SJCRH30 (cell line): Measurements from ENCODE around the gene ACTA2. TPM values are rescaled to one million over a fixed set of nuclear protein-coding genes. Genes with fewer than 3 reads are reported as not detected.

Source experiments
- DNase-seq, 2 experiments: peaks; one replicate each; pipeline ENCODE4 v3.0.0-alpha.2; 2015 to 2020
- H3K27ac ChIP-seq: fragments of 250-450 bp; sonication (Bioruptor Pico); 2 replicates; pipeline ENCODE4 v1.5.1; 2020; ENCODE audit warnings: mild to moderate bottlenecking, moderate library complexity
- H3K27me3 ChIP-seq: fragments of 250-450 bp; sonication (Bioruptor Pico); 2 replicates; pipeline ENCODE4 v1.5.1; 2020; ENCODE audit warnings: mild to moderate bottlenecking, moderate library complexity
- H3K36me3 ChIP-seq: fragments of 250-450 bp; sonication (Bioruptor Pico); 2 replicates; pipeline ENCODE4 v1.5.1; 2020; ENCODE audit warnings: mild to moderate bottlenecking, moderate library complexity
- H3K4me1 ChIP-seq: fragments of 250-450 bp; sonication (Bioruptor Pico); 2 replicates; pipeline ENCODE4 v1.5.1; 2020; ENCODE audit warnings: mild to moderate bottlenecking, moderate library complexity
- H3K4me3 ChIP-seq: fragments of 250-450 bp; sonication (Bioruptor Pico); 2 replicates; pipeline ENCODE4 v1.5.1; 2020; ENCODE audit warnings: mild to moderate bottlenecking, moderate library complexity
- H3K9me3 ChIP-seq: fragments of 250-450 bp; sonication (Bioruptor Pico); replicated peaks from 2 replicates; pipeline ENCODE4 v1.5.1; 2020; ENCODE audit warnings: mild to moderate bottlenecking, moderate library complexity
- total RNA-seq: library from RNA; depleted of rRNA; stranded (reverse); fragments of >200 nt; shearing (Covaris generic); gene quantifications from 2 replicates; pipeline ENCODE4 v1.2.3, GENCODE V29; 2014

The ACTA2 gene
- total RNA-seq, 1 experiment from 2014 or later: 0.95 TPM

GRCh38 chr10:88908194-88908593, 44.4 kb downstream of the ACTA2 start:
- Histone ChIP-seq H3K27me3 (no peaks in the 10 kb centered on the region), H3K4me3 (no peak overlapping the region), H3K27ac (no peak overlapping the region), H3K4me1 (no peaks in the 10 kb centered on the region), H3K36me3 (no peaks in the 10 kb centered on the region), H3K9me3 (no peaks in the 10 kb centered on the region)
- DNase-seq: no peak

DNA sequence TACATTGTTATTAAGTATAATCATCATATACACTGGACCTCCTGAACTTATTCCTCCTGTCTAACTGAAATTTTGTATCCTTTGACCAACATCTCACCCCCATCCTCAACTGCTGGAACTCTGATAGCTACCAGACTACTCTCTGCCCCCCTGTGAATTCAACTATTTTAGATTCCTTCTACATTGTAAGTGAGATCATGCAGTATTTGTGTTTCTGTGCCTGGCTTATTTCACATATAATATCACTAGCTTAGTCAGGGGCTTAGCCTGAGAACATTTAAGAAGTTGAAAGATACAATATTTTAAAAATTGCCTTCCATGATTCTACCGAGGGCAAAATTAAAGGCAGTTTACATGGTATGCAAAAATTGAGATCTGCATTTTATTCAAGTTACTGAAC, 45.7 kb downstream of the ACTA2 start:
- Histone ChIP-seq H3K9me3 (no peaks in the 10 kb centered on the region), H3K4me3 (no peak overlapping the region), H3K27me3 (no peaks in the 10 kb centered on the region), H3K4me1 (no peaks in the 10 kb centered on the region), H3K36me3 (no peaks in the 10 kb centered on the region), H3K27ac (no peak overlapping the region)
- no peak for DNase-seq

GRCh38 chr10:88903715-88904114, 48.9 kb downstream of the ACTA2 start:
- H3K36me3 ChIP-seq: no peaks in the 10 kb centered on the region
- H3K4me3 ChIP-seq: no peak overlapping the region

DNA sequence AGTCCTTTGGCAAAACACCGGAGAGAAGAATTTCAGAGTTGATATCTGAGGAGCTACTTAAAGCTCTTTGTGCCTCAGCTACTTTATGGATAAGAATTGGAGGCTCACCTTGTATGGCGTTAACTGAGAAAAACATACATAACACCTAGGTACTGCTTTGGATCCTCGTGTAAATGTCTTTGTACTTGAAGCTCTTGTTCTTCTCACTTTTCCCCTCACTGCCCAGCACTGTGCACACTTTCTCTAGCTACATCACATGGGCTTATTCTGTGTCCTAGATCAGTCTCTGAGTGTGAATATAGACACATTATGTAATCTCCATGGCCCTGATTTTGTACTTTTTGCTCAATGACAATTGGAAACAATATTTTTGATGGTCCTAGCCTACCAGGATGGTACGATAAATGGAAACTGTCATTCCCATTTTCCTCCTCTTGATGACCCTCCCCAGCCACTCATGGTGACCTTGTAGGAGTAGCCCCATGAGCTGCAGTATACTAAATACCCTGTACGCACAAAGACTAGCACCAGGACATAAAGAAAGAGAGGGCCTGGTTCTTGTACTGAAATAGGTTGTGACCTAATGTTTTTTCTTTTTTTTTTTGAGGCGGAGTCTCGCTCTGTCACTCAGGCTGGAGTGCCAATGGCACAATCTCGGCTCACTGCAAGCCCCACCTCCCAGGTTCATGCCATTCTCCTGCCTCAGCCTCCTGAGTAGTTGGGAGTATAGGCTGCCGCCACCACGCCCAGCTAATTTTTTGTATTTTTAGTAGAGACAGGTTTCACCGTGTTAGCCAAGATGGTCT, 50.4 kb downstream of the ACTA2 start:
- no peak for DNase-seq
- Histone ChIP-seq H3K9me3 (no peaks in the 10 kb centered on the region), H3K4me3 (no peak overlapping the region), H3K36me3 (no peaks in the 10 kb centered on the region), H3K4me1 (no peaks in the 10 kb centered on the region), H3K27me3 (no peaks in the 10 kb centered on the region), H3K27ac (no peak overlapping the region)

More at GRCh38 chr10:88903715-88904114, 48.9 kb downstream of the ACTA2 start:
- H3K4me1 ChIP-seq: no peaks in the 10 kb centered on the region
- no peak for DNase-seq
- no peaks in the 10 kb centered on the region for H3K27me3 ChIP-seq
- no peak overlapping the region for H3K27ac ChIP-seq
- H3K9me3 ChIP-seq: no peaks in the 10 kb centered on the region

- no peaks in the 10 kb centered on the region for H3K9me3 ChIP-seq
Observed at GRCh38 chr10:88901206-88901983, 51.2 kb downstream of the ACTA2 start.

GRCh38 chr10:88899886-88900285, 52.7 kb downstream of the ACTA2 start:
- Histone ChIP-seq H3K9me3 (no peaks in the 10 kb centered on the region), H3K27me3 (no peaks in the 10 kb centered on the region), H3K4me3 (no peak overlapping the region), H3K27ac (no peak overlapping the region), H3K36me3 (no peaks in the 10 kb centered on the region), H3K4me1 (no peaks in the 10 kb centered on the region)
- no peak for DNase-seq

More at GRCh38 chr10:88901206-88901983, 51.2 kb downstream of the ACTA2 start:
- H3K27ac ChIP-seq: no peak overlapping the region
- no peak overlapping the region for H3K4me3 ChIP-seq
- no peaks in the 10 kb centered on the region for H3K36me3 ChIP-seq
- H3K27me3 ChIP-seq: no peaks in the 10 kb centered on the region
- DNase-seq: no peak
- H3K4me1 ChIP-seq: no peaks in the 10 kb centered on the region

- Histone ChIP-seq H3K27ac (no peak overlapping the region), H3K36me3 (no peaks in the 10 kb centered on the region), H3K9me3 (no peaks in the 10 kb centered on the region), H3K4me1 (no peaks in the 10 kb centered on the region), H3K4me3 (no peak overlapping the region), H3K27me3 (no peaks in the 10 kb centered on the region)
- DNase-seq: no peak
Observed at GRCh38 chr10:88898727-88899126, 53.8 kb downstream of the ACTA2 start.

GRCh38 chr10:88896994-88897853, 55.3 kb downstream of the ACTA2 start:
- Histone ChIP-seq H3K4me3 (no peak overlapping the region), H3K27ac (no peak overlapping the region), H3K9me3 (no peaks in the 10 kb centered on the region), H3K36me3 (no peaks in the 10 kb centered on the region), H3K4me1 (no peaks in the 10 kb centered on the region), H3K27me3 (no peaks in the 10 kb centered on the region)
- no peak for DNase-seq

DNA sequence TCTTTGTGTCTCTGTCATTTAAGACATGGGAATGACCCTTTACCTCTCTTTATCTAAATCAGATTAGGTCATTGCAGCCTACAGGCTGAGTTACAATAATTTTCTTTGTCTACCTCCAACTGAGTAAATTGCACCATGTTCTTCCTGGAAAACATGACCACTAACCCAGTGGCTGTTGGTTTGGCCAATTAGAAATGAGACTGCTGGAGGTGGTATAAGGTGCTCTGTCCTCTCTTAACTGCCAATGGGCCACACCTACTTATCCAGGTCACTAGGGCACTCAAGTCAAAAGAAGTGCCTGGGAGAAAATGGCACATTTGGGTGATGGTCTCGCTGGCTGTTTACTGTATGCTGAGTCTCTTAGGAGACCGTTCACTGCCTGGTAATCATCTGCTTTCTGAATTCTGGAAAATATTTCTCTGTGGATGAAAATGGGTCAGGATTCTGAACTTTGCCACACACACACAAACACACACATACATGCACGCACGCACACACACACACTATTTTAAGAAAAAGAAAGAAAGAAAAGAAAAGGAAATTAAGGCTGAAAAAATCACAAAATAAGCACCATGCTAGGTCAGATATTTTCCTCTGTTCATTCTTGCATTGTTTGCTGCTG, 56.1 kb downstream of the ACTA2 start:
- no peaks in the 10 kb centered on the region for H3K4me1 ChIP-seq
- no peak for DNase-seq
- no peaks in the 10 kb centered on the region for H3K27me3 ChIP-seq
- H3K27ac ChIP-seq: no peak overlapping the region
- no peaks in the 10 kb centered on the region for H3K9me3 ChIP-seq
- no peaks in the 10 kb centered on the region for H3K36me3 ChIP-seq
- H3K4me3 ChIP-seq: no peak overlapping the region

GRCh38 chr10:88895250-88895649, 57.3 kb downstream of the ACTA2 start:
- Histone ChIP-seq H3K4me1 (no peaks in the 10 kb centered on the region), H3K36me3 (no peaks in the 10 kb centered on the region), H3K4me3 (no peak overlapping the region), H3K27me3 (no peaks in the 10 kb centered on the region), H3K9me3 (no peaks in the 10 kb centered on the region), H3K27ac (no peak overlapping the region)
- DNase-seq: no peak

DNA sequence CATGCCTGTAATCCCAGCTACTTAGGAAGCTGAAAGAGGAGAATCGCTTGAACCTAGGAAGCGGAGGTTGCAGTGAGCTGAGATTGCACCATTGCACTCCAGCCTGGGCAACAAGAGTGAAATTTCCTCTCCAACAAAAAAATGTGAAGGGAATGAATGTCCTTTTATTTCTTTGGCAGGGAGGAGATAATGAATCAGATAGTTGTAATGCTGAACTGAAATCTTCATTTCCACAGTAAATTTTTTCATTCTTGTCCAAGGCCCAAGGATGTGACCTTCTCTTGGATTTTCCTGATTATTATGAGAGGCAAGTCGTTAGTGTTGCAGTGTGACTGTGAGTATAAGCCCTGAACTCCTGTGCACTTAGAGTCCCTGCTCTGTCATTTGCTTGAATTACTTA, 59.0 kb downstream of the ACTA2 start:
- Histone ChIP-seq H3K36me3 (no peaks in the 10 kb centered on the region), H3K9me3 (no peaks in the 10 kb centered on the region), H3K4me1 (no peaks in the 10 kb centered on the region), H3K27ac (no peak overlapping the region), H3K27me3 (no peaks in the 10 kb centered on the region), H3K4me3 (no peak overlapping the region)
- no peak for DNase-seq

- Histone ChIP-seq H3K36me3 (no peaks in the 10 kb centered on the region), H3K4me3 (no peak overlapping the region), H3K4me1 (no peaks in the 10 kb centered on the region), H3K27ac (no peak overlapping the region), H3K27me3 (no peaks in the 10 kb centered on the region), H3K9me3 (no peaks in the 10 kb centered on the region)
- no peak for DNase-seq
Observed at GRCh38 chr10:88892222-88892967, 60.2 kb downstream of the ACTA2 start.

- H3K4me1 ChIP-seq: no peaks in the 10 kb centered on the region
Observed at GRCh38 chr10:88890681-88891381, 61.7 kb downstream of the ACTA2 start.

More at GRCh38 chr10:88890681-88891381, 61.7 kb downstream of the ACTA2 start:
- Histone ChIP-seq H3K4me3 (no peak overlapping the region), H3K9me3 (no peaks in the 10 kb centered on the region), H3K27ac (no peak overlapping the region), H3K27me3 (no peaks in the 10 kb centered on the region), H3K36me3 (no peaks in the 10 kb centered on the region)
- no peak for DNase-seq
